ENCODE results near the gene ZMAT2.

- no peak for TF ChIP-seq CTCF (IDR thresholded peaks at IDR 0.05)
- no peak for TF ChIP-seq POLR2A (IDR thresholded peaks at IDR 0.05)
Measured at GRCh38 chr5:140707812-140708211, 7.6 kb downstream of the ZMAT2 start.

All from thyroid gland (tissue), 4 donors.